HPDE6-E6E7 (cell line): ENCODE measurements around the gene GAPDH.
"Not testable (repeated sequence)": the region's sequence is repeated elsewhere in the genome, so short reads cannot be mapped to it uniquely, and the experiment has no call there.

ENCODE experiments used
- DNase-seq: peaks from one replicate; pipeline ENCODE4 v3.0.0; 2011; ENCODE audit warnings: missing footprints; ENCODE audit errors: extremely low spot score

GAPDH gene

DNA sequence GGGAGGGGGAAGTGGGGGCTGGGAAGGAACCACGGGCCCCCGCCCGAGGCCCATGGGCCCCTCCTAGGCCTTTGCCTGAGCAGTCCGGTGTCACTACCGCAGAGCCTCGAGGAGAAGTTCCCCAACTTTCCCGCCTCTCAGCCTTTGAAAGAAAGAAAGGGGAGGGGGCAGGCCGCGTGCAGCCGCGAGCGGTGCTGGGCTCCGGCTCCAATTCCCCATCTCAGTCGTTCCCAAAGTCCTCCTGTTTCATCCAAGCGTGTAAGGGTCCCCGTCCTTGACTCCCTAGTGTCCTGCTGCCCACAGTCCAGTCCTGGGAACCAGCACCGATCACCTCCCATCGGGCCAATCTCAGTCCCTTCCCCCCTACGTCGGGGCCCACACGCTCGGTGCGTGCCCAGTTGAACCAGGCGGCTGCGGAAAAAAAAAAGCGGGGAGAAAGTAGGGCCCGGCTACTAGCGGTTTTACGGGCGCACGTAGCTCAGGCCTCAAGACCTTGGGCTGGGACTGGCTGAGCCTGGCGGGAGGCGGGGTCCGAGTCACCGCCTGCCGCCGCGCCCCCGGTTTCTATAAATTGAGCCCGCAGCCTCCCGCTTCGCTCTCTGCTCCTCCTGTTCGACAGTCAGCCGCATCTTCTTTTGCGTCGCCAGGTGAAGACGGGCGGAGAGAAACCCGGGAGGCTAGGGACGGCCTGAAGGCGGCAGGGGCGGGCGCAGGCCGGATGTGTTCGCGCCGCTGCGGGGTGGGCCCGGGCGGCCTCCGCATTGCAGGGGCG, at the start of gene GAPDH:
TSS of gene GAPDH (plus strand) at position 595 of the 772 bp plus-strand sequence. CDS start 316 bp downstream, outside the sequence.
- DNase-seq, result peak; percentile 92

DNA sequence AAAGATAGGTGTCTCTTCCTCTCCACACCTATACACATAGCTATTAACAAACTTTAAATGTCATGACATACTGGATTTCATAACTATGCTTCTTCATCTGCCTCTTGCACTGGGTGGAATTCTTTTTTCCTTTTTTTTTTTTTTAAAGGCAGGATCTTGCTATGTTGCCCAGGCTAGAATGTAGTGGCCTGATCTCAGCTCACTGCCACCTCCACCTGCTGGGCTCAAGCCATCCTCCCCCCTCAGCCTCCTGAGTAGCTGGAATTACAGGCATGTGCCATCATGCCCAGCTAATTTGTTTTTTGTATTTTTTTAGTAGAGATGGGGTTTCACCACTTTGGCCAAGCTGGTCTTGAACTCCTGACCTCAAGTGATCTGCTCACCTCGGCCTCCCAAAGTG, 46.1 kb upstream of the GAPDH start:
- no peak for DNase-seq

DNA sequence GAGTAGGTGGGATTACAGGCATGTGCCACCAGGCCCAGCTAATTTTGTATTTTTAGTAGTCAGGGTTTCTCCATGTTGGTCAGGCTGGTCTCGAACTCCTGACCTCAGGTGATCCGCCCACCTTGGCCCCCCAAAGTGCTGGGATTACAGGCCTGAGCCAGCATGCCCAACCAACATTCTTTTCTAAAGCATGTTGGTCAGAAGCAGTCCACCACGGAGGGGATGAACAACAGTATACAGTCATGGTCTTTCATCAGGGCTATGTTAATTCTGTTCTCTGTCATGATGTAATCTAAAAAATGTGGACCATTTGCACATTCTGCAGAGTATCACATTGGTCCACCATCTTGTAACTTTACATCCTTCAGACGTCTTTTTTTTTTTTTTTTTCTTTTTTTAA, 44.9 kb upstream of the GAPDH start:
- no peak for DNase-seq

DNA sequence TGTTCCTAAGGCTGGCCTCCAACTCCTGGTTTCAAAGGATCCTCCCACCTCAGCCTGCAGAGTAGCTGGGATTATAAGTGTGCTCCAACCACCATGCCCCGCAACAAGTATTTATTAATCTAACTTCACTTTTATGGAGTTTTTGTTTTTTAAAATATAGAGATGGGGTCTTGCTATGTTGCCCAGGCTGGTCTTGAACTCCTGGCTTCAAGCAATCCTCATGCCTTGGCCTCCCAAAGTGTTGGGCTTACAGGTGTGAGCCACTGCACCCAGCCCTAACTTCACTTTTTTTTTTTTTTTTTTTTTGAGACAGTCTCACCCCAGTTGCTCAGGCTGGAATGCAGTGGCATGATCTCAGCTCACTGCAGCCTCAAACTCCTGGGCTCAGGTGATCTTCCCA, 43.6 kb upstream of the GAPDH start:
- not testable (repeated sequence) for DNase-seq

DNA sequence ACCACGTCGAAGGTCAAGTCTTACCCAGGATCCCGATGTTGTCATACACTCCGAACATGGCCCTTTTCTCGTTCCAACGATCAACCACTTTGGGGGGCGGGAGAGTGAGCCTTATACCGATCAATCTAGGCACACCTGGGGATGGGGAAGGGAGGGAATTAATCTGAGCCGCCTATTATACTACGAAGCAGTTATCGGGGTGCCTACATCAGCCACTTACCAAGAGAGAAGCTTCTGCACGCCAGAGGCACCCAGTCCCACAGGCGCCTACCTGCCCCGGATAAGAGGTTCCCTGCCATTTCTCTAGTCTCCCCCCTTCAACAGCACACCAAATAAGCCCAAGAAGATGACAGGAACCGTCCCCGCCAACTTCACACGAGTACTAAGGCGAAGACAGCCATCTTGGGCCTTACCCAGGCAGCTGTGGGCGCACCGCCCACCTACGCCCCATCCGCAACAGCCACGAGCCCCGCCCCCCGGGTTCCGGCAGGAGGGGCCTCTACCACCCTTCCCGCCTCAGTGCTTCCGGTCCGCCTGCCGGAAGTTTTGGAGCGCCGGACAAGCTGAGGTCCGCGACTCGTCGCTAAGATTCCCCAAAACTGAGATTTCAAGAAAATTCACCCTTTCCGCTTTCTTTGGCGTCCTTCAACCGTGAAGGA, 41.4 kb upstream of the GAPDH start, which contains the start of gene MRPL51:
TSS of gene MRPL51 (minus strand) at position 425 of the 659 bp plus-strand sequence. CDS start at position 299, 126 bp downstream.
- DNase-seq, result peak; percentile 95

DNA sequence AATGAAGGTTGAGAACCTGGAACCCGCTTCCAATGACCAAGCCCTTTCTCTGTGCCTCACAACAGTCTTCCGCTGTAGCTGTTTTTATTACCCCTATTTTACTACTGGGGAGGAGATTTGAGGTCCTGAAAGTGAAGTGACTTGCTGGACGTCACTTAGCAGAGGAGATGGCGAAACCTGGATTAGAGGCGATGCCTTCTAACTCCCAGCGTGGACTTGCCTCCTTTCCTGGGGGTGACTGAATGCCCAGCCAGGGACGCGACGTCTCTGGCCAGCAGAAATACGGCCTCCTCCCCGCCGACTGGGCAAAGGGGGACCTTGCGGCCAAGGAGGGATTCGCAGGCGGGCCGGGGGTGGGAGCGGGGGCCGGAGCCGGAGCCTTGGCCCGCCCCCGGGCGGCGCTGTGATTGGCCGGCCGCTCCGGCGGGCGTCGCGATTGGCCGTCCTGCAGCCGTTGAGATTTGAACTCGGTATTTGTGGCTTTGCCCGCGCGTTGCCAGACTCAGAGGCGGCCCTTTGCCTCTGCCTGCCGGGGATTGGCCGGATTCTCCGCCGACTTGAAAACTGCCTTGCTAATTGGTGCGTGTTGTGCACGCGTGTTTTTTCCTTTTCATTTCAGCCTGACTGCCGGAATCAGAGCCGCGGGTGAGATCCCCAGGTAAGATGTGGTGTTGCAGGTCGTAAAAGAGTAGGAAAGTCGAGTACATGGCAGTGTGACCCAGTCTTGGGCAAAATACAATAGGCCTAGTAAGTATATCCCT, 40.6 kb upstream of the GAPDH start, which contains the start of gene NCAPD2:
TSS of gene NCAPD2 (plus strand) at position 606 of the 761 bp plus-strand sequence. CDS start 997 bp downstream, outside the sequence.
- peak; percentile 92 for DNase-seq

DNA sequence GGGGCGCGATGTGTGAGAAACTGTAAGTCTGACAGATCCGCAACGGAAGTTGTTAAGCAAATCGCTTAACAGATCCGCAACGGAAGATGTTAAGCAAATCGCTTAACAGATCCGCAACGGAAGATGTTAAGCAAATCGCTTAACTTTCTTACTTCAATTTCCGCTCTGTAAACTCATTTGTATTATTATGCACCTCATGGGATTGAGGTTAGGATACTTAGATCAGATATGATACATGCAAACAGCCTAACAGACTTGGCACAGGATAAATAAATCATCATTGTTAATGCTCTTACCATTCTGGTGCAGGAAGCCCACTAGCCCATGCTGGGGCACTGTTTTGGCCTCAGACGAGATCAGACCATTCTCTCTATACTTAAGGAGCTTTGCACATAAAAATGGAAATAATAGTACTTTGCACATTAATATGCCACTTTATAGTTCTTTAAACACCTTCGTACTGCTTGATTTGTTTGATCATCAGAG, 40.0 kb upstream of the GAPDH start:
- DNase-seq, result no peak

DNA sequence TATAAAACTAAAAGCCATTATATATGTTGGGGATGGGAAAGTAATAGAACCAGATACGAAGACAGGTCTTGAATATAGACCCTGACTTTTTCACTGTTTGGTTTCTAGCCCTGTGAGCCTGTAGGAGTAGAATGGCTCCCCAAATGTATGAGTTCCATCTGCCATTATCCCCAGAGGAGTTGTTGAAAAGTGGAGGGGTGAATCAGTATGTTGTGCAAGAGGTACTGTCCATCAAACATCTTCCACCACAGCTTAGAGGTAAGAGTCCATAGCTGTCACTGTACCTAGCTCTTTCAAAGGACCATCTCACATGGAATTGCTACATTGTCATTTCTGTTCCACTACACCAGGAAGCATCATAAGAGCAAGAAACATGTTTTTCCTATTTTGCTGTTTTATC, 39.3 kb upstream of the GAPDH start:
- DNase-seq, result no peak

DNA sequence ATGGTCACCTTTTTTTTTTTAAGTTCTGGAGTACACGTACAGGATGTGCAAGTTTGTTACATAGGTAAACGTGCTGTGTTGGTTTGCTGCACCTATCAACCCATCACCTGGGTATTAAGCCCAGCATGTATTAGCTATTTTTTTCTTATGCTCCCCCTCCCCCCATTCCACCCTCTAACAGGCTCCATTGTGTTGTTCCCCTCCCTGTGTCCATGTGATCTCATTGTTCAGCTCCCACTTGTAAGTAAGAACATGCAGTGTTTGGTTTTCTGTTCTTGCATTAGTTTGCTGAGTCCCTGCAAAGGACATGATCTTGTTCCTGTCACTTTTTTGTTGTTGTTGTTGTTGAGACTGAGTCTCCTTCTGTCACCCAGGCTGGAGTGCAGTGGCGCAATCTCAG, 37.0 kb upstream of the GAPDH start:
- not testable (repeated sequence) for DNase-seq

DNA sequence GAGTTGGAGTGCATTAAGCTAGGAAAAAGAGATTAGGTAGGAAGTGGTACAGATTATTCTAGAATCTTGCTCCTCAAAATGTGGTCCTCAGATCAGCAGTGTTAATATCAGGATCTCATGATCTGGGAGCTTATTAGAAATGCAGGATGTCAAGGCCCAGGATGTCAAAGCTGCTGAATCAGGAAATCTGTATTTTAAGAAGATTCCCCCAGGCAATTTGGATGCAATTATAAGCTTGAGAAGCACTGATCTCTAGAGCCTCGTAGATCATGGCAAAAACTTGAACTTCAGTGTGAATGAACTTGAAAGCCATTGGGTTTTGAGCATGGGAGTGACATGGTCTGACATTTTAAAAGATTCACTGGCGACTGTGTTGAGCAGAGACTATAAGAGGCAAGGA, 33.9 kb upstream of the GAPDH start:
- no peak for DNase-seq

DNA sequence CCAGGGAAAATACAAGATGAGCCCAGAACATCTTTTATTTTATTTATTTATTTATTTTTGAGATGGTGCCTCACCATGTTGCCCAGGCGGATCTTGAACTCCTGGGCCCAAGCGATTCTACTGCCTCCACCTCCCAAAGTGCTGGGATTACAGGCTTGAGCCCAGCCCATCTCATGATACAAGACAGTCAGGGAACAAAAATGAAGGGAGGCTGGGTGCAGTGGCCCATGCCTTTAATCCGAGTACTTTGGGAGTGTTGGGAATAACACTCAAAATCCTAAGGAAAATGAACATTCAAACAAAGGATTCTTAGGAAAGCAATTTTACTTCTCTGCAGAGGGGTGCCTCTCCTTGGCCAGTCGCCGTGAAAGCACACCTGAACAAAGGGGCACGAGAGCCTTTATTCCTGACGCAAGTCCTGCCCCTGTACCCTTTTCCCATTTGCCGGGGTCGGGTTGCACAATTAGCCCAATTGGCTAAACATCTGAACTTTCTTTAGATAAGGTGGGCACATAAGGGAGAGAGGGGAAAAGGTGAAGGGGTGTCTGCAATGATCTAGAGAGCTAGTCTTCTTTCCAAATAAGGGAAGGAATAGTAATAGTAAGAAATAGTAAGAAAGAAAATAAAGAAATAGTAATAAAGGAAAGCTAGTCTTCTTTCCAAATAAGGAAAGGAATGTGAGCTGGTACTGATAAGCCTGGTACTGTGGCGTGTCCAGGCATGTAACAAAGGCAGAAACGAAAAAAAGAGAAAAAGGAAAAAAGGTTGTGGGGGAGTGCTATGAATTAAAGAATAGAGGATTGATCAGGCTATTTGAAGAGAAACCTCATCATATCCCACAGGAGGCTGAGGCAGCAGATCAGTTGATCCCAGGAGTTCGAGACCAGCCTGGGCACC, 27.0 kb upstream of the GAPDH start:
- DNase-seq, result no peak

DNA sequence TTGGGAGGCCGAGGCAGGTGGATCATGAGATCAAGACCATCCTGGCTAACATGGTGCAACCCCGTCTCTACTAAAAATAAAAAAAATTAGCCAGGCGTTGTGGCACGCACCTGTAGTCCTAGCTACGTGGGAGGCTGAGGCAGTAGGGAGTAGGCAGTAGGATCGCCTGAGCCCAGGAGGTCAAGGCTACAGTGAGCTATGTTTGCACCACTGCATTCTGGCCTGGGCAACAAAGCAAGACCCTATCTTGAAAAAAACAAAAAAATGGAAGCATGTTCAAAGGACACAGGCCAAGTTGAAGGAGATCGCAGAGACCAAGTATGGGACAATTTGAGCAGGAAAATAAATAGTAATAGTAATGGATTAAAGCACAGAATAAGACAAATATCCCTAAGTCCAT, 26.2 kb upstream of the GAPDH start:
- DNase-seq, result no peak

DNA sequence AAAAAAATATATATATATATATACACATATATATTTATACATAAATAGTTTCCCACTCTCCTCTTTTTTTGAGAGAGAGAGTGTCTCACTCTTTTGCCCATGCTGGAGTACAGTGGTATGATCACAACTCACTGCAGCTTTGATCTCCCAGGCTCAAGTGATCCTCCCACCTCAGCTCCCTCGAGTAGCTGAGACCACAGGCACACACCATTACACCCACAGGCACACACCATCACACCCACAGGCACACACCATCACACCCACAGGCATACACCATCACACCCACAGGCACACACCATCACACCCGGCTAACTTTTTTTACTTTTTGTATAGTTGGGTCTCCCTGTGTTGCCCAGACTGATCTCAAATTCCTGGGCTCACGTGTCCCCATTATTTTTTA, 14.1 kb upstream of the GAPDH start:
- DNase-seq, result no peak

DNA sequence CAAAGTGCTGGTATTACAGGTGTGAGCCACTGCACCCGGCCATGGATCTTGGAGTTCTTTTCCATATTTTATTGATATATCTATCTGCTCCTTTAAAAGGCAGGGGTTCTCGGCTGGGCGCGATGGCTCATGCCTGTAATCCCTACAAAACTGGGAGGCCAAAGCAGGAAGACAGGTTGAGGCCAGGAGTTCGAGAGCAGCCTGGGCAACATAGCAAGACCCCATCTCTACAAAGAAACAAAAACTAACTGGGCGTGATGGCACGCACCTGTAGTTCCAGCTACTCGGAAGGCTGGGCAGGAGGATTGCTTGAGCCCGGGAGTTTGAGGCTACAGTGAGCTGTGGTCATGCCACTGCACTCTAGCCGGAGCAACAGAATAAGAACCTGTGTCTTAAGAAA, 12.1 kb upstream of the GAPDH start:
- DNase-seq, result no peak

DNA sequence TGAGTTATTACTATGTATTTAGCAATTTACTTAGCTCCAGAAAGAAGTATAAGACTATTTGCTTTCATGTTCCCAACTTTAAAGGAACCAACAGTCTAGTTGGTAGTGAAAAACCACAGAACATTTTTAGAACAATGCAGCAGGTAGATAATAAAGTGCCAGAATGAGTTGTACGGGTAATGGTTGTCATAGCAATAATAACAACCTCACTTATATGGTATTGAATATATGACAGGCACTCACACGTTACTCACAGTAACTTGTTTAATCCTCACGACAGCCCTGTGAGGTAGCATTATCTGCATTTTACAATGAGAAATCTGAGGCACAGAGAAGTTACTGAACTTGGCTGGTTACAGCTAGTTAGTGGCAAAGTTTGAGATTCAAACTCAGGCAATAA, 10.6 kb upstream of the GAPDH start:
- DNase-seq, result no peak

DNA sequence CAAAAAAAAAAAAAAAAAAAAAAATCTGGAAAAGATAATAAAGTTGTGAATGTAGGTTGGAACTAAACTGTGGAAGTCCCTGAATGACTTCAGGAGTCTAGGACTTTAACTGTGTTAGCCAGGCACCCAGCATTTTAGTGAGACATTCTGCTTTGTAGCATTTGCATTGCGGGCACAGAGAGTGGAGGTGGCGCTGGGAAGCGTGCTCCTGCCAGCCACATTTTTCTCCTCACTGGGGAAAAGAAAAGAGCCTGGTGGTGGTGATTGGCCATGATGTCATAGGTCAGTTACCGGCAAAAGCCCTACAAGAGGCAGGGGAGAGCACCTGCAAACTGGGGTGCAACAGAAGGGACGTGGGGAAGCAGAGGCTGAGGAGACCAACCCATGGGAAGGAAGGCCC, 9.7 kb upstream of the GAPDH start:
- no peak for DNase-seq

DNA sequence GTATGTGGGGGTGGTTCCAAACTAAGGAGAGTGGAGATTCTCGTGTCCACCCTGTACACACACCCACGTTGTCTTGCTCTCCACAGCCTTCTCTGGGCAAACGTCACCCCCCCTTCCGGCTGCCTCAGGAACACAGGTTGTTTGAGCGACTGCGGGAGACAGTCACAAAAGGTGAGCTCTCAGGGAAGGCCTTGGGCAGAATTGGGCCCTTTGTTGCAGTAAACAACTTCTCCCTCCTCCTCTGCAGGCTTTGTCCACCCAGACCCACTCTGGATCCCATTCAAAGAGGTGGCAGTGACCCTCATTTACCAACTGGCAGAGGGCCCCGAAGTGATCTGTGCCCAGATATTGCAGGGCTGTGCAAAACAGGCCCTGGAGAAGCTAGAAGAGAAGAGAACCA, 8.1 kb upstream of the GAPDH start:
- no peak for DNase-seq

DNA sequence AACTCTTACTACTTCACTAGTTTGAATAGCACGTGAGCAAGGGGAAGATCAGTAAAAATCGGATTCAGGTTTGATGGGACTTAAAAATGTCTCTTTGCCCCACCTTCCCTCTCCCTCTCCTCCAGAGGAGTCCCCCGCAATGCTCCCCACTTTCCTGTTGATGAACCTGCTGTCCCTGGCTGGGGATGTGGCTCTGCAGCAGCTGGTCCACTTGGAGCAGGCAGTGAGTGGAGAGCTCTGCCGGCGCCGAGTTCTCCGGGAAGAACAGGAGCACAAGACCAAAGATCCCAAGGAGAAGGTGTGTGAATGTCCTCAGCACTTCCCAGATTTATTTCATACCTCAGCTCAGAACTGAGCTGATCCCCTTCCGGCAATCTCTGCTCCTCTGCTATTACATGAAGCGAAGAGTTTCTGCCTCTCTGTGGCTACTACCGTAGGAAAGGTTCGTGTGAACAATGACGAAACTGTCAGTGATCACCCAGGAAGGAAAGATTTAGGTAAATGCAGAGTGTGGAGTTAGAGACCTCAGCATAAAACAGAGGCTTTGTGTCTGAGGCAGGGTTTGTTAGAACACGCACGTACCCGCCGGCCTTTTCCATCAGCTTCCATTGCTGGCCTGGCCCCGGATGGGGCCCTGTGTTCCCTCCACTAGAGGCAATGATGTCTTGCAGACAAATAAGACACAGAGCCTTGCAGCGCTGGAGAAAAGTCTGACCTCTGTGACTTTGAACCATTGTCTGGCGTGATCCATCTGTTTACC, 7.4 kb upstream of the GAPDH start:
- DNase-seq, result no peak

DNA sequence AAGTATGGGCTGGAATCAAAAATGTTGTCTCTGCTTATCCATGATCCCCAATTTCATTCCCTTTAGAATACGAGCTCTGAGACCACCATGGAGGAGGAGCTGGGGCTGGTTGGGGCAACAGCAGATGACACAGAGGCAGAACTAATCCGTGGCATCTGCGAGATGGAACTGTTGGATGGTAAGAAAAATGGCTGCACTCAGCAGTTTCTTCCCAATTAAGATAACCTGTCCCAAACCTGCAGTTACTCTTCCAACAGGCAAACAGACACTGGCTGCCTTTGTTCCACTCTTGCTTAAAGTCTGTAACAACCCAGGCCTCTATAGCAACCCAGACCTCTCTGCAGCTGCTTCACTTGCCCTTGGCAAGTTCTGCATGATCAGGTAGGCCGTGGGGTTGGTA, 6.6 kb upstream of the GAPDH start:
- DNase-seq, result no peak

DNA sequence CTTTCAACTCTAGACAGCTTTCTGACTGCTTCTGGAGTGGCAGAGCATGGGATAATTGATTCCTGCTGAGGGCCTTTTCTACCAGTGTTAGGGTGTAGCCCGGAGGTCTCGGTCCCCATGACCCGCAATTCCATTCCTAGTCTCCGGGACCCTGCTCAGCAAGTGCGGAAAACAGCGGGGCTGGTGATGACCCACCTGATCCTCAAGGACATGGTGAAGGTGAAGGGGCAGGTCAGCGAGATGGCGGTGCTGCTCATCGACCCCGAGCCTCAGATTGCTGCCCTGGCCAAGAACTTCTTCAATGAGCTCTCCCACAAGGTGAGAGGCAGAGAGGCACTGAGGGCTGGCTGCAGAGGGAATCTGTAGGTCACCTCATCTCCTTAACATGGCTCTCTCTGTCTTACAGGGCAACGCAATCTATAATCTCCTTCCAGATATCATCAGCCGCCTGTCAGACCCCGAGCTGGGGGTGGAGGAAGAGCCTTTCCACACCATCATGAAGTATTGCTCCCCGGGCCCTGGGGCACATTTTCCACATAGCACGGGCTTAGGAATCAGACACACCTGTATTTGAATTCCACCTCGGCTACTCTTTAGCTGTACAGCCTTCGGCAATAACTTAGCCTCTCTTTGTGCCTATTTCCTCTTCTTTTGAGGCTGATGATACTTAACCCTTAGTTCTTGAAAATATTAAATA, 5.6 kb upstream of the GAPDH start:
- DNase-seq, result no peak
